Right atrium auricular region (tissue), 2 donors: ENCODE data around the gene C1orf21. TPM values are rescaled to one million over a fixed set of nuclear protein-coding genes. Genes with fewer than 3 reads are reported as not detected.

ENCODE experiments used
- DNase-seq: peaks from one replicate; pipeline ENCODE4 v3.0.0-alpha.2; 2019; ENCODE audit warnings: low spot score
- H3K27ac ChIP-seq, 2 donors: fragments of 200-600 bp; sonication (generic); 1 replicate in 1 of 2; 2 replicates in 1 of 2; pipeline ENCODE4 v1.5.1; 2016 to 2019
- H3K27me3 ChIP-seq, 2 donors: fragments of 200-600 bp; sonication (generic); one replicate each; pipeline versions ENCODE4 v1.5.1 to v1.6.0; 2017 to 2019
- H3K36me3 ChIP-seq: fragments of 200-600 bp; sonication (generic); one replicate; pipeline ENCODE4 v1.5.1; 2016
- H3K4me1 ChIP-seq, 2 donors: fragments of 200-600 bp; sonication (generic); one replicate each; pipeline versions ENCODE4 v1.5.1 to v1.6.0; 2017 to 2019
- H3K4me3 ChIP-seq, 2 donors: fragments of 200-600 bp; sonication (generic); 1 replicate in 1 of 2; 2 replicates in 1 of 2; pipeline ENCODE4 v1.5.1; 2017 to 2019; ENCODE audit warnings: mild to moderate bottlenecking in 1 of 2, moderate library complexity in 1 of 2
- H3K9me3 ChIP-seq, 2 donors: fragments of 200-600 bp; sonication (generic); one replicate each; pipeline ENCODE4 v1.5.1; 2019
- total RNA-seq, 2 donors: library from RNA; depleted of rRNA; stranded (reverse); fragments of >200 nt; gene quantifications; one replicate each; pipeline ENCODE4 v1.1.0, GENCODE V29; 2016
- TF ChIP-seq, protein P1 (sequence below), 2 donors: fragments of 200-600 bp; sonication (generic); IDR thresholded peaks; one replicate each; pipeline ENCODE4 v1.5.1; 2019; ENCODE audit warnings: antibody characterized with exemption in 2 of 2

The C1orf21 gene
- total RNA-seq, 2 donors from 2014 or later: 49.4 to 78.5 TPM

DNA sequence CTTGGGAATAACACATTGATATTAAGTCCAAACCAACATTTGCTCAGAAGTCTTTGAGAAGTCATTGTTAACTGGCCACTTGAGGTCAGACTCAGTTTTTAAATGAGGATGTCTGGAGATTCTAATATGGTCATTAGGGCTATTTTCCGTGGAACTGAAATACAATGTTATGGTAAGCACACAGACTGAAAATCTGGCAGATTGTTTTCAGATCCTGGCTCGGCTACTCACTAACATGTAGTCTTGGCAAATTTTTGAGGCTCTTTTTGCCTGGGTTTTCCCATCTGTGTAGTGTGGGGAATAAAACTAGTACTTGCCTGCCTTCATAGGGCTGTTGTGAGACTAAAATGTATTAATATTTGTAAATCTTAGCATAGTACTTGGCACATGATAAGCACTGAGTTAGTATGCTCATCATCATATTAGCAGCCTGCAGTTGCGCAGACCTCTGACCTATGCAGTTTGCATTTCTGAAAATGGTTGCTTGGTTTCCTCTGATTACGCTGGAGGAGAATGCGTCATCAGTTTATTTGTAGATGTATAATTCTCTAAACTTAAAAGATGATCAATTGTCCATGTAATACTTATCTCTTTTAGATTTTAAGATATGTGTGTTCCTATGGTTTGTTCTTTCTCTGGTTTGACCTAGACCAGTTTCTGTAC is 100.8 kb downstream of the C1orf21 start:
- DNase-seq: no peak
- TF ChIP-seq, protein P1, sequence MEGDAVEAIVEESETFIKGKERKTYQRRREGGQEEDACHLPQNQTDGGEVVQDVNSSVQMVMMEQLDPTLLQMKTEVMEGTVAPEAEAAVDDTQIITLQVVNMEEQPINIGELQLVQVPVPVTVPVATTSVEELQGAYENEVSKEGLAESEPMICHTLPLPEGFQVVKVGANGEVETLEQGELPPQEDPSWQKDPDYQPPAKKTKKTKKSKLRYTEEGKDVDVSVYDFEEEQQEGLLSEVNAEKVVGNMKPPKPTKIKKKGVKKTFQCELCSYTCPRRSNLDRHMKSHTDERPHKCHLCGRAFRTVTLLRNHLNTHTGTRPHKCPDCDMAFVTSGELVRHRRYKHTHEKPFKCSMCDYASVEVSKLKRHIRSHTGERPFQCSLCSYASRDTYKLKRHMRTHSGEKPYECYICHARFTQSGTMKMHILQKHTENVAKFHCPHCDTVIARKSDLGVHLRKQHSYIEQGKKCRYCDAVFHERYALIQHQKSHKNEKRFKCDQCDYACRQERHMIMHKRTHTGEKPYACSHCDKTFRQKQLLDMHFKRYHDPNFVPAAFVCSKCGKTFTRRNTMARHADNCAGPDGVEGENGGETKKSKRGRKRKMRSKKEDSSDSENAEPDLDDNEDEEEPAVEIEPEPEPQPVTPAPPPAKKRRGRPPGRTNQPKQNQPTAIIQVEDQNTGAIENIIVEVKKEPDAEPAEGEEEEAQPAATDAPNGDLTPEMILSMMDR (IDR thresholded peaks at IDR 0.05): no peak
- H3K36me3 ChIP-seq: no peaks in the 10 kb centered on the region
- no peaks in the 10 kb centered on the region for H3K9me3 ChIP-seq
- no peaks in the 10 kb centered on the region for H3K27me3 ChIP-seq
- H3K4me3 ChIP-seq: no peak overlapping the region
- H3K4me1 ChIP-seq: peaks cover 0 to 96% of the 10 kb centered on the region in 2 donors
- H3K27ac ChIP-seq: peak overlapping the region; percentile 77 to 83

DNA sequence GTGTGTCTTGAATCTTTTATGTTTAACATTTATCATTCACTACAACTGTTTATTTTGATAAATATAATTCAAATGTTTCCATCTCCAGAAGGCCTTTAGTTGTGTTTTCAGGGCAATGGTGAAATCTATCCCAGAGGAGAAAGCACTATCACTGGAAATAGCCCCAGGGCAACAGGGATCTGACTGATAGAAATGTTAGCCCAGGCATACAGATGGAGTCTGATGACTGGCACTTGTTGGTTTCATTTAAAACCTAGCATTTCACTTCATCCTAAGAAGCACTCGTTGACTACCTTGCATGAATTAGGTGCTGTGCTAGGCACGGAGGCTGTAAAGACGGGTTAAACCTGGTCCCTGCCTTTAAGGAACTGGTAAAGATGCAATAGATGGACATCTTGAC is 103.1 kb downstream of the C1orf21 start:
- TF ChIP-seq, protein P1 (IDR thresholded peaks at IDR 0.05): no peak
- Histone ChIP-seq H3K36me3 (no peaks in the 10 kb centered on the region), H3K27ac (peak overlapping the region; percentile 79 to 94), H3K9me3 (no peaks in the 10 kb centered on the region), H3K27me3 (no peaks in the 10 kb centered on the region), H3K4me3 (no peak overlapping the region), H3K4me1 (peaks cover 0 to 94% of the 10 kb centered on the region in 2 donors)
- DNase-seq: no peak

DNA sequence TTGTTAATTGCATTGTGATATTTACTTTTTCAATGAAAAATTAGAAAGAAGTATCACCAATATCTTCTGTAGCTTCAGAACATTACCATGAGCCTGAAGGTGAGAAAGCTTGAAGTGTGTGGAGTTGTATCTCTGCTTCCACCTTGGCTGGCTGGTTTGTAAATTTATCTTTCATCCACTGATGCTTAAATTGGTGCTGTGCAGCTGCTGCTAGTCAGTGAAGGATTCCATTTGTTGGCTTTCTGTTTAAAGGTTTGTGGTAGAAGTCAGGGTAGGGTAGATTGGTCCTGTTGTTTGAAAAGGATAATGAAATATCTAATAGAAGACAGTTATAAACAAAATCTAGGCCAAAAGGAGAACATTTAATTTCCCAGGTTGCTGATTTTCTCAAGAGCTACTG is 105.7 kb downstream of the C1orf21 start:
- Histone ChIP-seq H3K36me3 (no peaks in the 10 kb centered on the region), H3K4me1 (peaks cover 0 to 83% of the 10 kb centered on the region in 2 donors), H3K9me3 (no peaks in the 10 kb centered on the region), H3K27me3 (no peaks in the 10 kb centered on the region), H3K4me3 (no peak overlapping the region), H3K27ac (peak overlapping the region; percentile 79 to 94)
- no peak for DNase-seq
- TF ChIP-seq, protein P1 (IDR thresholded peaks at IDR 0.05): no peak

DNA sequence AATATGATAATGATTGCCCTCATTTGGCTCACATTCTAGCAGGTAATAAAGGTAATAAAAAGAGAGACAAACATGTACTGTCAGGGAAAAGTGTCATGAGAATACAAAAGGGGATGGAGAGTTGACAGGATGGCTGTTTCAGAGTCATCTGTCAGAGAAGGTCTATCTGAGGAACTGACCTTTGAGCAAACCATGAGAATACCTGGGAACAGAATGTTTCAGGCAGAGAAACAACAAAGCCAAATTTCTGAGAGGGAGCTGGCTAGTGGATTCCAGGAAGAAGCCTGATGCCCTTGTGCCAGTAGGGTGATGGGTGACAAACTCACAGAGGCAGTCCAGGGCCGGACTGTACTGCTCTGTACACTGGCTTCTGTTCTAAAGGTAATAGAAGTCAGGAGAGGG is 107.2 kb downstream of the C1orf21 start:
- no peak for DNase-seq
- Histone ChIP-seq H3K36me3 (no peaks in the 10 kb centered on the region), H3K9me3 (no peaks in the 10 kb centered on the region), H3K4me3 (no peak overlapping the region), H3K4me1 (peaks cover 0 to 76% of the 10 kb centered on the region in 2 donors), H3K27me3 (no peaks in the 10 kb centered on the region), H3K27ac (peak overlapping the region; percentile 26 to 94)
- TF ChIP-seq, protein P1 (IDR thresholded peaks at IDR 0.05): no peak

DNA sequence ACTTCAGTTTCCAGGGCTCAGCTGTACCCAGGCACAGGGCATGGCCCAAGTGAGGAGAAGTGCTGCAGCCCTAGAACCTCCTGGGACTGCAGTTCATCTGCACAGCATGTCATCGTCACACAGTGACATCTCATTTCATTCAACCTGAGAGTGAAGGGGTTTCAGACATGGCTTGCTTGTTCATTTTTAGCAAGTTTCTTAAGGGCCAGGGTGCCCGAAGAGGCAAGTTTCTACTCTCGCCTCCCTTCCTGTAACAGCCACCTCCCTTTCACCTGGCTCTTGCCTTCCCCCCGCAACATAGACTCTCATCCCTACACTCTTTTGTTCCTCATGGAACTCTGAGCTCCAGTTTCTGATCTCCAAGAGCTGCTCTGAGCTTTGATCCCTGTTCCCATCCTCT is 108.1 kb downstream of the C1orf21 start:
- H3K27ac ChIP-seq: peak overlapping the region; percentile 26 to 94
- TF ChIP-seq, protein P1 (IDR thresholded peaks at IDR 0.05): no peak
- no peak overlapping the region for H3K4me3 ChIP-seq
- DNase-seq: no peak
- H3K36me3 ChIP-seq: no peaks in the 10 kb centered on the region
- H3K27me3 ChIP-seq: no peaks in the 10 kb centered on the region
- no peaks in the 10 kb centered on the region for H3K9me3 ChIP-seq
- H3K4me1 ChIP-seq: peaks cover 0 to 76% of the 10 kb centered on the region in 2 donors
